Upper lobe of left lung (tissue), 6 donors: Measurements from ENCODE around the gene SLC7A14. TPM values are rescaled to one million over a fixed set of nuclear protein-coding genes. Genes with fewer than 3 reads are reported as not detected.

Experiments
- ATAC-seq, 2 donors: fragments of 200-7000 bp; cut with Tn5 transposase; one replicate each; pipeline ENCODE4 v1.9.1; 2022; ENCODE audit warnings: mild to moderate bottlenecking in 2 of 2, moderate library complexity in 2 of 2; ENCODE audit not compliant: low FRiP score in 2 of 2
- DNase-seq, 2 donors: peaks; one replicate each; pipeline ENCODE4 v3.0.0-alpha.2; 2019 to 2020
- H3K27ac ChIP-seq, 4 donors: fragments of 200-600 bp; sonication (generic); one replicate each; pipeline ENCODE4 v1.5.1; 2016 to 2019
- H3K27me3 ChIP-seq, 4 donors: fragments of 200-600 bp; sonication (generic); one replicate each; pipeline ENCODE4 v1.5.1; 2017 to 2019
- H3K36me3 ChIP-seq, 4 donors: fragments of 200-600 bp; sonication (generic); one replicate each; pipeline ENCODE4 v1.5.1; 2016 to 2019
- H3K4me1 ChIP-seq, 4 donors: fragments of 200-600 bp; sonication (generic); one replicate each; pipeline ENCODE4 v1.5.1; 2018 to 2019
- H3K4me3 ChIP-seq, 4 donors: fragments of 200-600 bp; sonication (generic); one replicate each; pipeline ENCODE4 v1.5.1; 2017 to 2019; ENCODE audit warnings: mild to moderate bottlenecking in 2 of 4, moderate library complexity in 1 of 4
- H3K9me3 ChIP-seq, 4 donors: fragments of 200-600 bp; sonication (generic); one replicate each; pipeline ENCODE4 v1.5.1; 2018 to 2019
- EP300 ChIP-seq, 4 donors: sonication (generic); formaldehyde crosslinking; IDR thresholded peaks; one replicate each; pipeline ENCODE4 v1.5.1; 2017; ENCODE audit warnings: antibody characterized with exemption in 4 of 4, control low read depth in 2 of 4
- POLR2A ChIP-seq, 4 donors: fragments of 450-650 bp; IDR thresholded peaks; one replicate each; pipeline ENCODE4 v1.5.1; 2016 to 2017; ENCODE audit warnings: antibody characterized with exemption in 4 of 4, mild to moderate bottlenecking in 2 of 4
- POLR2AphosphoS5 ChIP-seq, 2 donors: sonication (generic); formaldehyde crosslinking; IDR thresholded peaks; one replicate each; pipeline ENCODE4 v1.5.1; 2017; ENCODE audit warnings: antibody characterized with exemption in 2 of 2
- WGBS, 2 donors: methylation state at CpG; one replicate each; pipeline ENCODE4 v1.1.5; 2017 to 2018; 5-methylcytosine and 5-hydroxymethylcytosine counted together
- total RNA-seq, 6 donors: library from RNA; depleted of rRNA in 4 of 6; stranded (reverse); fragments of >200 nt in 4 of 6; gene quantifications; one replicate each; pipeline versions ENCODE4 v1.1.0 to v1.2.1, GENCODE V29; 2016 to 2021
- TF ChIP-seq, protein P1 (sequence below), 6 experiments: fragments of 450-650 bp in 4 of 6; fragments of 200-600 bp in 2 of 6; sonication (generic) in 2 of 6; IDR thresholded peaks; one replicate each; pipeline ENCODE4 v1.5.1; 2016 to 2019; ENCODE audit warnings: antibody characterized with exemption in 6 of 6
- donor health status: DM: no; HTN: no; CAD: no; lungs with moderate emphysema.
- donor health status: DM: no; HTN: yes; CAD: no; lungs with severe emphysema.

SLC7A14 gene
- total RNA-seq, 6 donors from 2014 or later, result 0.03 TPM; not detected in 5

DNA sequence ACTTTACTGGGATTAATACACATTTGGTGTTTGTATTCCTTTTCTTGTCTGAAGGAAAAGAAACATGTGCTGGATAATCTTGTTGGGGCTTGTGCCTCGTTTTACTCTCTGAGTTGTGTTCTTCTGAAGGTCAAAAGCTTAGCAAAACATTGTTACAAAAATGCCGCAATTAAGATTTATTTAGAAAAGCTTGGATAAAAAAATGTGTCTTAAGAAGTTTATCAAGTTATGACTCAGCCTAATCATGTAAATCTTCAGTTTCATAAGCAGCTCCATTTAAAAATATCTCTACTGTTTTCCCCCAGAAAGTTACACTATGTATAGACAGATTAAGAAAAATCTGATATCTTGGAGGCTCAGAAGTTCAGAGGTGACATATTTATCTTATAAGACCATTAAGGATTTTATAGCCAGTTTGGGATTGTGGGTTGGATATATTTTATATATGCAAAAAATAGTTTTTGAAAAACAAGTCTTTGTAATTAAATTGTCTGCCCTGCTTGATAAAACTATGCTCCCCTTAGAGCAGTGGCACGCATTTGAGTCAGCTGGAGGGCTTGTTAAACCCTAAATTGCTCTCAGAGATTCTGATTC is 110.7 kb downstream of the SLC7A14 start:
- DNase-seq (no peak), ATAC-seq (no peak)
- H3K4me1 ChIP-seq, result no peaks in the 10 kb centered on the region
- no peaks in the 10 kb centered on the region for H3K9me3 ChIP-seq
- H3K4me3 ChIP-seq, result no peak overlapping the region
- TF ChIP-seq POLR2A (IDR thresholded peaks at IDR 0.05) (no peak), POLR2AphosphoS5 (IDR thresholded peaks at IDR 0.05) (no peak), EP300 (IDR thresholded peaks at IDR 0.05) (no peak)
- TF ChIP-seq, protein P1, sequence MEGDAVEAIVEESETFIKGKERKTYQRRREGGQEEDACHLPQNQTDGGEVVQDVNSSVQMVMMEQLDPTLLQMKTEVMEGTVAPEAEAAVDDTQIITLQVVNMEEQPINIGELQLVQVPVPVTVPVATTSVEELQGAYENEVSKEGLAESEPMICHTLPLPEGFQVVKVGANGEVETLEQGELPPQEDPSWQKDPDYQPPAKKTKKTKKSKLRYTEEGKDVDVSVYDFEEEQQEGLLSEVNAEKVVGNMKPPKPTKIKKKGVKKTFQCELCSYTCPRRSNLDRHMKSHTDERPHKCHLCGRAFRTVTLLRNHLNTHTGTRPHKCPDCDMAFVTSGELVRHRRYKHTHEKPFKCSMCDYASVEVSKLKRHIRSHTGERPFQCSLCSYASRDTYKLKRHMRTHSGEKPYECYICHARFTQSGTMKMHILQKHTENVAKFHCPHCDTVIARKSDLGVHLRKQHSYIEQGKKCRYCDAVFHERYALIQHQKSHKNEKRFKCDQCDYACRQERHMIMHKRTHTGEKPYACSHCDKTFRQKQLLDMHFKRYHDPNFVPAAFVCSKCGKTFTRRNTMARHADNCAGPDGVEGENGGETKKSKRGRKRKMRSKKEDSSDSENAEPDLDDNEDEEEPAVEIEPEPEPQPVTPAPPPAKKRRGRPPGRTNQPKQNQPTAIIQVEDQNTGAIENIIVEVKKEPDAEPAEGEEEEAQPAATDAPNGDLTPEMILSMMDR (IDR thresholded peaks at IDR 0.05), result no peak
- H3K27me3 ChIP-seq, result no peaks in the 10 kb centered on the region
- no peak overlapping the region for H3K27ac ChIP-seq
- 66 to 75% methylated on average over 3 of the region's 3 CpGs for WGBS, 2 donors
- H3K36me3 ChIP-seq, result no peaks in the 10 kb centered on the region

DNA sequence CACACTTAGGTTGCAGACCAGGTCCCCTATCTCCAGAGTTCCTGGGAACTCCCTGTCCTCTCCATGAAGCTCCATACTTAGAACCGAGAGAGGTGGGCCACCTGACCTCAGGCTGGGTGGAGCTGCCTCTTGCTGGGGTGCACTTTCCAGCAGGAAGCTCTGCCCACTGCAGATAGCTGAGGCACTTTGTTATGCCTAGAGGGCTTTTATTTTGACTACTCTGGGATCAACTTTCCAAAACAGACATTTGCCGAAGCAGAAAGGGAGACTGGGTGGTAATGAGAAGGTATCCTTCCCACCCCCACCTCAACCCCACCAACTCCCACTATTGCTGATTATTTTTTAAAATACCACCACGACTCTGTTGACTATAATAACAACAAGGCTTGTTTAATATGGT is 112.5 kb downstream of the SLC7A14 start:
- Histone ChIP-seq H3K4me1 (peaks cover 0 to 8% (median 0%) of the 10 kb centered on the region in 4 donors), H3K36me3 (no peaks in the 10 kb centered on the region), H3K9me3 (no peaks in the 10 kb centered on the region), H3K27me3 (no peaks in the 10 kb centered on the region), H3K4me3 (no peak overlapping the region), H3K27ac (no peak overlapping the region)
- ATAC-seq (no peak), DNase-seq (no peak)
- 37 to 41% methylated on average over 3 of the region's 3 CpGs for WGBS, 2 donors
- no peak for TF ChIP-seq POLR2AphosphoS5 (IDR thresholded peaks at IDR 0.05)
- TF ChIP-seq POLR2A (IDR thresholded peaks at IDR 0.05), result no peak
- TF ChIP-seq EP300 (IDR thresholded peaks at IDR 0.05), result no peak
- TF ChIP-seq, protein P1 (IDR thresholded peaks at IDR 0.05), result no peak

DNA sequence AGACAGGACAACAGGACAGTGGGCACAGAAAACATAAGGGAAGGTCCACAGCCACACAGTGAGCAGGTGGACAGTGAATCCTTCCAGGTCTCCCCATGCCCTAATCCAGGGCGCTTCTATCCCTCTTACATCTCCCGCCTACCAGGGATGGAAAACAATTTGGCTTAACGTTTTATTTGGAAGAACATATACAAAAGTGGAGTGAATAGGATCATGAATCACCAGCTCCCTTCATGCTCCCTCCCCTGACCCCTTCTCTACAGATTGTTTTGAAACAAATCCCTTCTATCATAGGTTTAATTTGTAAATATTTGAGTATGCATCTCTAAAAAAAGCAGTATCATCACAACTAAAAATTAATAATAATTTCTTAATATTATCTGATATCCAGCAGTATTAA is 114.7 kb downstream of the SLC7A14 start:
- Histone ChIP-seq H3K9me3 (no peaks in the 10 kb centered on the region), H3K4me3 (no peak overlapping the region), H3K36me3 (no peaks in the 10 kb centered on the region), H3K4me1 (peaks cover 0 to 8% (median 0%) of the 10 kb centered on the region in 4 donors), H3K27me3 (no peaks in the 10 kb centered on the region), H3K27ac (no peak overlapping the region)
- no peak for TF ChIP-seq POLR2A (IDR thresholded peaks at IDR 0.05)
- no peak for TF ChIP-seq POLR2AphosphoS5 (IDR thresholded peaks at IDR 0.05)
- TF ChIP-seq, protein P1 (IDR thresholded peaks at IDR 0.05), result no peak
- no peak for TF ChIP-seq EP300 (IDR thresholded peaks at IDR 0.05)
- DNase-seq, result no peak
- ATAC-seq, result peak in 1 of 2 donors; percentile 13
- WGBS, 2 donors, result 69 to 74% methylated on average over 3 of the region's 3 CpGs

DNA sequence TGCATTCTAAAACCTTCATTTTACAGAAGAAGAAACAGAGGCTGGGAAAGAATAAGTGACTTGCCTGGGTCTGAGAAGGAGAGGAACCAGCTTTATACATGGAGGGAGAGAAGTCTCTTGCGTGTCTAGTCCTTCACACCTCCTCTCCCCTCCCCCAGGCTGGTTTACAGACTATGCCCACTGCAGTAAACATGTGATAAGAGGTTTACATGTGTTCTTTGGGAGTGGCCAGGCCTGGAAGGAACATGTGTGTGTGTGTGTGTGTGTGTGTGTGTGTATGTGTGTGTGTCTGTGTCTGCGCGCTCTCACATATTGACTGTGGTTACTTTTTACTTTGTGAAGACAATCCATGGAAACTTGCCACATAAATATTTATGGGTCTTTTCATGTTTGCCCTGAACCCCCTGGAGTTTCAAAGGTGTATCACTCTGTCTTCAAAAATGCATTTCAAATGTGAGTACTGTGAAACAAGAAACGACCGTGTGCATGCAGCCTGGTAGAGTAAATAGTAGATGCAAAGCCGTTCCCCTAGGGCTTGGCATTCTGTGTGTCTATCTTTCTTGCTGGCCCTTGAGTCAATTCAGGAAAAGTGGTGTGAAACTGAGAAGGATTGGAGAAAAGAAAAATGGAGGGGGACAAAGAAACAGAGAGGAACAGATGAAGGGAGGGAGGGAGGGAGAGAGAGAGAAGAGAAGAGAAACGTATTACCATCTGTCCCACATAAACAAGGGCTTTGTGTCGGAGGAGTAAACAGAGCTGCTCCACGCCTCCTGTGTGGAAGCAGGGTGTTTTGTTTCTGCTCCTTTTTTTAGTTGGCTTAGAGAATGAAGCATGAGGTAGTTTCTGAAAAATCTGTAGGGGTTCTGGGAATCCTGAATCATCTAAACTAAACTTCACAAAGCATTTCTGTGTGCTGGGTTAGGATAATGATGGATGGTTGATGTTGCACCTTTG is 115.5 kb downstream of the SLC7A14 start:
- TF ChIP-seq POLR2AphosphoS5 (IDR thresholded peaks at IDR 0.05) (no peak), POLR2A (IDR thresholded peaks at IDR 0.05) (no peak), EP300 (IDR thresholded peaks at IDR 0.05) (no peak)
- TF ChIP-seq, protein P1 (IDR thresholded peaks at IDR 0.05), result no peak
- no peaks in the 10 kb centered on the region for H3K36me3 ChIP-seq
- H3K27me3 ChIP-seq, result no peaks in the 10 kb centered on the region
- peak in 1 of 2 donors; percentile 53 for ATAC-seq
- no peak overlapping the region for H3K27ac ChIP-seq
- peaks cover 0 to 8% (median 0%) of the 10 kb centered on the region in 4 donors for H3K4me1 ChIP-seq
- H3K9me3 ChIP-seq, result no peaks in the 10 kb centered on the region
- no peak for DNase-seq
- H3K4me3 ChIP-seq, result no peak overlapping the region
- 57 to 59% methylated on average over 9 of the region's 9 CpGs for WGBS, 2 donors
